Stimulated activated naive B cell treated with anti-CD40 and anti-IgM and Interleukin-4, amounts not matched to agents 10 μg/mL and 1 μg/mL and 100 μg/mL, for 72 hours (primary cell): Measurements from ENCODE around the gene FMO2.

Experiments
- ATAC-seq, 2 donors: fragments of 150-1000 bp; cut with Tn5 transposase; replicated peaks; 2 replicates each; pipeline ENCODE4 v1.10.0; 2021; ENCODE audit warnings: moderate library complexity in 1 of 2
- DNase-seq: peaks from one replicate; pipeline ENCODE4 v3.0.0; 2021
- H3K27ac Mint-ChIP-seq: one replicate; pipeline ENCODE4 v1.8.0; 2022; ENCODE audit warnings: mild to moderate bottlenecking, mixed read lengths
- H3K27me3 Mint-ChIP-seq, 2 donors: one replicate each; pipeline ENCODE4 v1.8.0; 2022; ENCODE audit warnings: mixed read lengths in 2 of 2
- H3K36me3 Mint-ChIP-seq, 2 donors: one replicate each; pipeline ENCODE4 v1.8.0; 2022; ENCODE audit warnings: mixed read lengths in 2 of 2, mild to moderate bottlenecking in 1 of 2
- H3K4me1 Mint-ChIP-seq, 2 donors: one replicate each; pipeline ENCODE4 v1.8.0; 2022; ENCODE audit warnings: mixed read lengths in 2 of 2, mild to moderate bottlenecking in 1 of 2
- H3K4me3 Mint-ChIP-seq, 2 donors: one replicate each; pipeline ENCODE4 v1.8.0; 2022; ENCODE audit warnings: mild to moderate bottlenecking in 2 of 2, mixed read lengths in 2 of 2, moderate library complexity in 1 of 2
- H3K9me3 Mint-ChIP-seq, 2 donors: one replicate each; pipeline ENCODE4 v1.8.0; 2022; ENCODE audit warnings: mixed read lengths in 2 of 2, mild to moderate bottlenecking in 1 of 2

FMO2 gene

DNA sequence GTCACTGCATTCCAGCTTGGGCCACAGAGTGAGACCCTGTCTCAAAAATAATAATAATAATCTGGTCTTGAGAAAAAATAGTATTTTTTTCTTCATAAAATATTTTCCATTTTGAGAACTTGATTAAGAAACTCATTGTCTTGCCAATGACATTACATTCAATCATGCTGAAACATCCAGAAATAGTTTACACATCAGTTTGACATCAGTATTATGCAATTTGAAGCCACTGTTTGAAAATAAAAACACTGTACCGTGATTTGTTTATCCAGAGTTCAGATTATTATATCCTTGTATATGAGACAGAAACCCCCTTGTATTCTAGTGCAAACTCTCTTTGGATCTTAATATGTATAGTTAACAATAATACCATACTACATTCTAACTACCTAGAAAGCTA is 6.9 kb downstream of the FMO2 start:
- Mint-ChIP-seq H3K36me3 (no peaks in the 10 kb centered on the region), H3K4me3 (no peak overlapping the region), H3K27me3 (peaks cover 0 to 3% of the 10 kb centered on the region in 2 donors), H3K27ac (no peak overlapping the region), H3K9me3 (no peaks in the 10 kb centered on the region), H3K4me1 (no peaks in the 10 kb centered on the region)
- ATAC-seq (no peak), DNase-seq (no peak)

DNA sequence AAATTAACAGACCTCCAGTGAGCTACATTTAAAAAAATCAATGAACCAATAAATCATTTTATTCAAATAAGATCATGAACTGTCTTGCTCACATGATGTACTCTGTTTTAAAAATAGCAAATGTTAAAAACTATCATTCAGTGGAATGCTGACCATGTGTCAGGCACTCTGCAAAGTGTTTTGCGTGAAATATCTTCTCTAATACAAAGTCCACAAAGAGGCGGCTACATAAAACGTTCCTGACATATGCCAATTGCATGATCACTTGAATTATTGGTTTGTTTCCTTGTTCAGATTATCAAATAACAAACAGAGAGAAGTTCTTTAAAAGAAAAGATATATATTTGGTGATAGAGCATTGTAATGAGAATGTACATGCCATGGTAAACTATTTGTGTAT is 10.7 kb downstream of the FMO2 start:
- peaks cover 0 to 3% of the 10 kb centered on the region in 2 donors for H3K27me3 Mint-ChIP-seq
- H3K4me3 Mint-ChIP-seq: no peak overlapping the region
- no peaks in the 10 kb centered on the region for H3K36me3 Mint-ChIP-seq
- ATAC-seq: no peak
- DNase-seq: no peak
- H3K4me1 Mint-ChIP-seq: no peaks in the 10 kb centered on the region
- H3K27ac Mint-ChIP-seq: no peak overlapping the region
- H3K9me3 Mint-ChIP-seq: no peaks in the 10 kb centered on the region

DNA sequence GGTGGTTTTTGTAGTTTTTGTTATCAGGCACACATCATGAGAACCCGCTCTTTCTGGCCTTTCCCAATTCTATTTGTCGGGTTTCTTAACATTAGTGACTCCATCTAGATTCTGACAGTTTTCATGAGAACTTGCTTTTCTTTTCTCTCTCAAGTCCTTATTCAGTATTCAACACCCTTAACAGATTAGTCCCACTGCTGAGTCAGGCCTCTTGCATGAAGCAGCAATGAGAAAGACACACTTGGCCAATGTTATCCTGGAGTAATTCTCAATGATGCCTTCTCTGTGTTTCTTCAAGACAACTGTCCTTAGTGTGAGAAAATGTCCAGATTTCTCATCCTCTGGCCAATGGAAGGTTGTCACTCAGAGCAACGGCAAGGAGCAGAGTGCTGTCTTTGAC is 11.3 kb downstream of the FMO2 start:
- no peak overlapping the region for H3K27ac Mint-ChIP-seq
- ATAC-seq: no peak
- no peaks in the 10 kb centered on the region for H3K9me3 Mint-ChIP-seq
- H3K4me3 Mint-ChIP-seq: no peak overlapping the region
- H3K4me1 Mint-ChIP-seq: no peaks in the 10 kb centered on the region
- H3K27me3 Mint-ChIP-seq: peaks cover 0 to 3% of the 10 kb centered on the region in 2 donors
- no peaks in the 10 kb centered on the region for H3K36me3 Mint-ChIP-seq
- DNase-seq: no peak

DNA sequence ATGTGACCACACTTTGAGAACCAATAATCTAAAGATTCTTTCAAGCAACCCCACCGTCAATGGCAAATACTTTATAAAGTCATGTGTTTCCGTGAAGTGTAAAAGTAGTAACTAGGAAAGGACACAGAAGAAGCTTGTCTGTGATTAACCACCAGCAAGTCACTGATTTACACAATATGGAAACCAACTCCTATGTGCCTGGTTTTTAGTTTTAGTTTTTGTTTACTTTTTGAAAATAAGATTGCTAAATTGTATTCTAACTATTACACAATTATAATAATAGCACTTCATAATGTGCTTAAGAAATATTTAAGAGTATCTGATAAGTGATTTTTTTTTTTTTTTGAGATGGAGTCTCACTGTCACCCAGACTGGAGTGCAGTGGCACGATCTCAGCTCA is 13.0 kb downstream of the FMO2 start:
- no peaks in the 10 kb centered on the region for H3K27me3 Mint-ChIP-seq
- H3K4me3 Mint-ChIP-seq: no peak overlapping the region
- no peak for DNase-seq
- H3K4me1 Mint-ChIP-seq: no peaks in the 10 kb centered on the region
- H3K27ac Mint-ChIP-seq: no peak overlapping the region
- H3K36me3 Mint-ChIP-seq: no peaks in the 10 kb centered on the region
- H3K9me3 Mint-ChIP-seq: no peaks in the 10 kb centered on the region
- ATAC-seq: no peak

DNA sequence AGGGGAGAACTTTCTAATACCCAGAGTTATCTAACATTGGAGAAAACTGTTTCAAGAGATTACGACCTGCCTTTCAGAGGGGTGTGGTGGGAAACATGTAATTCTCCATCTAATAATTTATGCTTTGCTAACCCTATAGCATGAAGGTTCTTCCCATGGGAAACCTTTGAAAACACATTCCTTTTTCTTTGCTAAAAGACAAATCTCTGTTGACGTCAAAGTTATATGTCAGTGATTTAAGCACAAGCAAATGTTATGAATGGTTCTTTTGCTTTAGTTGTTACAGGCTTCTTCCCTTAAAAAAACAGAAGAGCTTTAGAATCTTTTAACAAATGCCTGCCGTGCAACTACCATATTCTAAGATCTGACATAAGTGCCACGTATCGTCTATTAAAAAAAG is 19.2 kb downstream of the FMO2 start:
- Mint-ChIP-seq H3K4me3 (no peak overlapping the region), H3K36me3 (no peaks in the 10 kb centered on the region), H3K9me3 (no peaks in the 10 kb centered on the region), H3K4me1 (no peaks in the 10 kb centered on the region), H3K27ac (no peak overlapping the region), H3K27me3 (peaks cover 5 to 15% of the 10 kb centered on the region in 2 donors)
- no peak for DNase-seq
- ATAC-seq: no peak

DNA sequence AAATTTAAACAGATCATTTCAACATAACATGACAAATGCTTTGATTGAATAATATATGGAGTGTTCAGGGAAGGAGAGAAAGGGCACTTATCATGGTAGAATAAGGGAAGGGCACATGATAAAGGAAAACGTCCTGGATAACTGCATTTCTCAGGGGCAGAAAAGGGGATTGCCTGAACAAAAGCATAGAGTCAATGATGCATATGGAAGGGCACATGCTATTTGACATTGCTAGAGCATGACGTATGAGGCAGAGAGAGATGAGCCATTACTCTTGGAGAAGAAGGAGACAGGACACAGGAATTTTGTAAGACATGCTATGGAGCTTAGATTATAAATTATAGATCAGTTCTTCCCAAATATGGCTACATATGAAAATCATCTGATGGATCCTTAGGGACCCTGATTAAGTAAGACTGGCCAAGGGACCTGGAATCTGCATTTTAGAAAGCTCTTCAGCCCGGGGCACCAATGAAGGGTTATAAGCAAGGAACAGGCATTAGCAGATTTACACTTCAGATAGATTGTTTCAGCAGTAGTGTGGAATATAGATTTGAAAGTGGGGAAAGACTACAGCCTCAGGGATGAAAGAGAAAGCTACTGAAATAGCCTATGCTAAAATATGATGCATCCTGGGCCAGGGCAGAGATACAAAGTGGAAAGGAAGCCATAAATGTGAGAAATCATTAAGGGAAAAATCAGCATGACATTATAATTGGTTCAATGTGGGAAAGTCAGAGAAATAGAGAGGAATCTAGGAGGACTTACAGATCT is 21.3 kb downstream of the FMO2 start:
- Mint-ChIP-seq H3K27ac (no peak overlapping the region), H3K9me3 (no peaks in the 10 kb centered on the region), H3K4me1 (no peaks in the 10 kb centered on the region), H3K4me3 (no peak overlapping the region), H3K36me3 (no peaks in the 10 kb centered on the region), H3K27me3 (peaks cover 5 to 15% of the 10 kb centered on the region in 2 donors)
- ATAC-seq: no peak
- no peak for DNase-seq

DNA sequence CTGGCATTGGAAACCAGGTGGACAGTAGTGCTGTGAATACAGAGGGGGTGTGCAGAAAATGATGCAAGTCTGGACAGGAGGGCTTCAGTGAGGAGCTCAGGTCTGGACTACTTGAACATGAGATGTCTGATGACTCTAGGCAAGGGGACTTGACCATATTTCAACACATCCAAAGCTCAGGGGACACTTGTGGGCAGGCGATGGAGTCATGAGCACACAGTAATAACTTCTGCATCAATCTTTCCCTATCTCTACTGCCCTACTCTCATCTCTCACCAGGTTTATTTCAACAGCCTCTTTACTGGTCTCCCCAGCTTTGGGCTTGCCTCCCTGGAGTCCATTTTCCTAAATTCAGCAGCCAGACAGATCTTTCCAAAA is 21.9 kb downstream of the FMO2 start:
- ATAC-seq: no peak
- peaks cover 5 to 15% of the 10 kb centered on the region in 2 donors for H3K27me3 Mint-ChIP-seq
- H3K4me1 Mint-ChIP-seq: no peaks in the 10 kb centered on the region
- no peaks in the 10 kb centered on the region for H3K36me3 Mint-ChIP-seq
- no peak overlapping the region for H3K4me3 Mint-ChIP-seq
- H3K9me3 Mint-ChIP-seq: no peaks in the 10 kb centered on the region
- no peak for DNase-seq
- no peak overlapping the region for H3K27ac Mint-ChIP-seq

DNA sequence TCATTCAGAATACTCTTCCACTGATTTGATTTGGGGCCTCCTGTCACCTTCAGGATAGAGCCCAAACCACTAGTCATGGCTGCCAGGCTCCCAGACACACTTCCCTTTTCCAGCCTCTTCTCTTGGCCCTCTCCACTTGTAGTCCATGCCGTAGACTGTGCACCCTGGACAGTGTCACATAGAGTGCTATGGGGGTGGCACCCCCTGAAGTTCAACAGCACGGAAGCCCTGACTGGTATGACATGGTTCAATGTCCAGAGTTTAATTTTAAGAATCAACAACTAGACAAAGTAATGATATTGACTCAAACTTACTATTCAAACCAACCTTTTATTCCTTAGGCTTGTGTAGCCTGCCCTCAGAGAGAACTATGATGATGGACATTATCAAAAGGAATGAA is 22.3 kb downstream of the FMO2 start:
- Mint-ChIP-seq H3K36me3 (no peaks in the 10 kb centered on the region), H3K27me3 (peaks cover 5 to 15% of the 10 kb centered on the region in 2 donors), H3K4me1 (no peaks in the 10 kb centered on the region), H3K9me3 (no peaks in the 10 kb centered on the region), H3K4me3 (no peak overlapping the region), H3K27ac (no peak overlapping the region)
- ATAC-seq (no peak), DNase-seq (no peak)

DNA sequence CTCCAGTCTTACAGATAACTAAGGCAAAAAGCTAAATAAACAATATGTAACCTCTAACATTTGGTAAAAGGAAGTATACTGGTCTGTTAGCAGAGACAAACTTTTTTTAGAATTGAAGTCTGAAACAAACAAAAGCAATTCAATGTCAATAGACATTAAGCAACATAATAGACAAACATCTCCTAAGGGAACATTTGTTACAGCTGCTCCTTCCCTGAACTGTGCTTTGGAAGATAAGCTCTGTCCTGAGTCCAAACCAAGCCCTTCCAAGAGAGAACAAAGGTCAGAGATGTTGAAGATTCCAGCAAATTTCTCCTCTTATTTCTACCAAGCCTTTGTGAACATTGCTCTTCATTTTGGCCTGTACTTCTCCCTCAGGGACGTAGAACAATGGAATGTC is 25.3 kb downstream of the FMO2 start:
- Mint-ChIP-seq H3K27me3 (peaks cover 5 to 15% of the 10 kb centered on the region in 2 donors), H3K36me3 (no peaks in the 10 kb centered on the region), H3K27ac (no peak overlapping the region), H3K9me3 (no peaks in the 10 kb centered on the region), H3K4me1 (peaks cover 4 to 10% of the 10 kb centered on the region in 2 donors), H3K4me3 (no peak overlapping the region)
- DNase-seq (no peak), ATAC-seq (no peak)

DNA sequence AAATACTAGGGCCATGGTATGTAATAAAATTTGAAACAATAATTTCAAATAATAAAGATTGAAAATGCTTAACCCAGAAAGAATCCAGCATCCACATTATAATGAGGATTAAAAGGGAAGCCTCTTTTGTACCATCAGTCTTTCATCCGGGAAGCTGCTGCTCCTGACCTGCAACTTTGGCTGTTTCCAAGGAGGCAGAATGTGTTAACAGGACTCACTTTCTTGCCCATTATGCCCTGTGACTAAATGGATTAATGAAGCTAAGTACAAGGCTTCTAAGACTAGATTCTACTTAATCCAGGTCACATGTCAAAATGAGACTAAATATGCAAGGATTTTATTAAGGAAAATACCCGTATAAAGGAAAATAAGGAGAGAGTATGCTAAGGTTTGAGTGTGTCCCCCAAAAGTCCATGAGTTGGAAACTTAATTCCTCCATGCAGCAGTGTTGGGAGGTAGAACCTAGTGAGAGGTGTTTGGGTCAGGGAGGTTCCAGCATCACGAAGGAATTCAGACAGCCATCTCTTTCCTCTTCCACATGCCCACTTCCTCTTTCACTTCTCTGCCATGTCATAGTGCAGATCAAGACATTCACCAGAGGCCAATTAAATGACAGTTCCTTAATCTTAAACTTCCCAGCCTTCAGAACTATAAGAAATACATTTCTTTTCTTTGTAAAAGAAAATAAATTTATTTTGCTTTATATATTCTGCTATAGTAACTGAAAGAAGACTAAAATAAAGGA is 27.7 kb downstream of the FMO2 start:
- Mint-ChIP-seq H3K4me3 (no peak overlapping the region), H3K4me1 (peaks cover 4 to 10% of the 10 kb centered on the region in 2 donors), H3K27me3 (peaks cover 0 to 2% of the 10 kb centered on the region in 2 donors), H3K9me3 (no peaks in the 10 kb centered on the region), H3K27ac (no peak overlapping the region), H3K36me3 (no peaks in the 10 kb centered on the region)
- DNase-seq (no peak), ATAC-seq (peak; percentile 81 to 91)

DNA sequence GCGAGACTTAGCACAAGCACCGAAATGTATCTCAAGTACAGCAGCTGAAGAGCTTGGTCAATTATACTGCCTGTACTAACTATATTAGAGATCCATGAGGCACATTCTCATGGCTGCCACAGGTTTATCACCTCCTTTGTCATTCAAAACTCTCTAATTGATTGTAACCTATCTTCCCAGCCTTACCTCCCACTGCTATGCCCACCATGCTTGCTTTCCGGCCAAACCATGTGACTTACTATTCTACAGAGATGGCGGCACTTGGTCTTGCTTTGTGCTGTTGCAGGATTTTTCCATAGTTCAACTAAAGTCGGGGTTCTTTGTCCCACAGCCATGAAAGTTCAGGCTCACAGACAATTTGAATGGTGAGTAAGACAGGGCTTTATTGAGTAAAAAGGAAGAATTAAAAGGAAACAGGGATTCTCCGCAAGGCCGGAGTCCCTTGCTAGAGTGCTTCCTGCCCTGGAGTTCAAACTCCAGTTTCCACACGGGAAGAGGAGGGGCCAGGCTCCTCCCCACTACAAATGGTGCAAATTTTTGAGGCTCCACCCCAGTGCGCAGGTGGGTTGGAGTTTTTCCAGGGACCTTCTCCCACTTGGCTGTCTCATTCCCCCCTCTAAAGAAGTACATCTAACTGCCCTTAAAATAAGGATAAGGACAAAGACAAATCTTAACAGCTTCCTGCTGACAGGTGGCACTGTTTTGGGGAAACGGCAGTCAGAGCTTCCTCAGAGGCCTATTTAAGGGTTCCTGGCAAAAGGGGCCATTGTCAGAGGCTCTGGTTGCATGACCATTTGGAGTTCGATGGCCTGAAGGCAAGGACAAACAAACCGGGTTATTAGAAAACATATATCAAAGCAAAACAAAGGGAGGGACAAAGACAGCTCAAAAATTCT is 28.7 kb downstream of the FMO2 start:
- Mint-ChIP-seq H3K27ac (peak overlapping the region; percentile 14), H3K9me3 (no peaks in the 10 kb centered on the region), H3K27me3 (peaks cover 0 to 6% of the 10 kb centered on the region in 2 donors), H3K4me3 (no peak overlapping the region), H3K36me3 (no peaks in the 10 kb centered on the region), H3K4me1 (peaks cover 4 to 10% of the 10 kb centered on the region in 2 donors)
- ATAC-seq: no peak
- no peak for DNase-seq

DNA sequence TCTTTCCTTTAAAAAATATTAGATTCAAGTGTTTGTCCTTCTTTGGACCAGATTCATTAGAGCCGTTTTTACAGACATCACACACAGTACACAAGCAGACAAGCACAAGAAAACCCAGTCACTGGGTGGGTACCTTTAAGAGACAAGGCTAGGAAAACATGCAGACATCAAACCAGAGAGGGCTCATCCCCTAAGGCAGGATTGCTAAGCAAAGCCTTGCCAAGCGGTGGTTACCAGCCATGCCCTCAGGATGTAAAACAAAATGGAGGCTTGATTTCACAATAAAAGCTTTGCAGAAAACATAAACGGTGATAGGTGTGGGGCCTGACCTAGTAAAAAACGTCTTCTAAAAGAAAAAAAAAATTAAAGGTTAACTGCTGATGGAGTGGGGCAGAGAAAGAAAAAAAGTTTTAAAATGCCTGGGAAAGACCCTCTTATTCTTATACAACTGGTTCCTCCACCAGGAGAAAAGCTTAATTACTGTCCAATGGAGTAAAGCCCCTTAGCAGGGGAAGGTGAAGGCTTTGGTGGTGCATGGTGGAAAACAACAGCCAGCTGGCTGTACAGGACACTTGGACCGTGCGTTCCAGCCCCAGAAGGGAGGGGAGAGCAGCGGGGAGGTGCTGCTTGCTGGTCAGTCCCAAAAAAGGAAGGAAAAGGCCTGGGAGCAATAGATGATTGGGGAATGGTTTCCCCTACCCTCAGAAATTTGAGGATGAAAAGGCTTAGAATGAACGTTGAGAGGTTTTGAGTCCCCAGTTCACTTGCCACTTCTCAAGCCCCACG is 32.8 kb downstream of the FMO2 start:
- no peak overlapping the region for H3K4me3 Mint-ChIP-seq
- H3K27me3 Mint-ChIP-seq: peaks cover 0 to 6% of the 10 kb centered on the region in 2 donors
- DNase-seq (no peak), ATAC-seq (no peak)
- no peaks in the 10 kb centered on the region for H3K36me3 Mint-ChIP-seq
- peaks cover 2 to 18% of the 10 kb centered on the region in 2 donors for H3K4me1 Mint-ChIP-seq
- no peak overlapping the region for H3K27ac Mint-ChIP-seq
- no peaks in the 10 kb centered on the region for H3K9me3 Mint-ChIP-seq

DNA sequence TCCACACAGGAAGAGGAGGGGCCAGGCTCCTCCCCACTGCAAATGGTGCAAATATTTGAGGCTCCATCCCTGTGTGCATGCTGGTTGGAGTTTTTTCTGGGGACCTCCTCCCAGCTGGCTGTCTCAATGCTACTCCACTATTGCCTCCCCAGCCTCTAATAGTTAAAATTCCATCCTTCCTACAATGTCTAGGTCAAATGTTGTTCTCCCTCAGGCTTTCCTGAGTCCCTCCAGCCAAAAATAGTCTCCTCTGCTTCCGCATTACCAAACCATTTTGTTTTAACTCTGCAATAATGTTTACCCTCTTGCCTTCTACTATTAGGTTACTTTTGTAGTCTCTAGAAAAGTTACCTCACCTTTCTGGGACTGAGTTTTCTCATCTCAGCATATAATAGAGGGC is 33.6 kb downstream of the FMO2 start:
- Mint-ChIP-seq H3K9me3 (no peaks in the 10 kb centered on the region), H3K4me1 (peaks cover 0 to 11% of the 10 kb centered on the region in 2 donors), H3K27ac (no peak overlapping the region), H3K36me3 (no peaks in the 10 kb centered on the region), H3K27me3 (peaks cover 0 to 6% of the 10 kb centered on the region in 2 donors), H3K4me3 (no peak overlapping the region)
- no peak for DNase-seq
- ATAC-seq: no peak
